ENCODE data around the gene AKT1S1.
A peak's percentile ranks its signal among the peaks of the same experiment; 100 is the strongest.

The AKT1S1 gene

GRCh38 chr19:49852631-49853126, 24.5 kb downstream of the AKT1S1 start:
- no peak for DNase-seq

- no peak for DNase-seq
Measured at GRCh38 chr19:49851456-49852259, 25.5 kb downstream of the AKT1S1 start.

DNA sequence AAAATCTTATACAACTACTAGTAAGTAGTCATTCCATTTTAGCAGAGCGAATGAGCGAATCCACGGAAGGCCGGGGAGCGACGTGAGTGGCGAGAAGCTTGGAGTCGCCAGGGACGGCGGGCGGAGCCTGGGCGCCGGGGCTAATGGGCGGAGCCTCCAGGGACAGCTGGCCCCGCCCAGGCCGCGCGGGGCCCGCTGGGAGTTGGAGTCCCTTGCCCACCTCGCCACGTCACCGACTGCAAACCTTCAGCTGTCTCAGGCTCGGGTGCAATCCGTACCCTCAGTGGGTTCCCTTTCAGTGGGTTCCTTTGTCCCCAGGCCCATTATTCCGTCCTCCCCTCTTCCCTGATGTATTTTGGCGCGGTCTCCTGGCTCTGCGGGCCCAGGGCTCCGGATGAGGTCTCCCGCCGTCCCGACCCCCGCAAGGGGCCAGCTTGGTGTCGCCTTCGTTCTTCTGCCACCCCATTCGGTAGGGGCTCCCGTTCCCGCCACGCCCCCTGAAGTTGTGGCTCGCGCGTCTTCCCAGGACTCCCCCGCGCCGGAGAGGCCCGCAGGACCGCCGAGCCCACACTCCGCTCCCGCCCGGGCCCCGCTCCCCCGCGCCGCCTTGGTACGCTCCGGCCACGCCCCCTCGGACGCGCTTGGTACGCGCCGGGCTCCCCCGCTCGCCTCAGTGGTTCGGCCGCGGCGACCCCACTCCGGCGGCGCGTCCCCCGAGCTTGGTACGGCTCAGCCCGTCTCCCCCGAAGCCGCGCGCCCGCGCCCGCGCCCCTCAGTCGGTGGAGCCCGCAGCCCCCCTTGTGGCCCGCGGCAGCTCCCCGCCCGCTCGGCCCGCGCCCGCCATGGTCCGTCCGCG, 26.4 kb downstream of the AKT1S1 start, which contains the start of gene PTOV1:
TSS of gene PTOV1 (plus strand) at position 673 of the 856 bp plus-strand sequence.
- DNase-seq = peak; percentile 84

DNA sequence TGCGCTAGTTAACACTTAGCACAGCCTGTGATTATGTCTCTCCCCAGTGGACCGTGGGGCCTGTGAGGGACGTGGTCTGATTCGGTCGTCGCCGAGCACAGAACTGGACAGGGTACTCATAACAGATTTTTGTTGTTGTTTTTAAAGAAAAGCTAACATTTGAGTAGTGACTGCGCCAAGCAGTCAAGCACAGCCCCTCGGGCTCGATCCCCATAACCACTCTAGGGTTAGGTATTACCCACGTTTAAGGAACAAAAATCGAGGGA, 27.0 kb downstream of the AKT1S1 start:
- no peak for DNase-seq

GRCh38 chr19:49849433-49850220, 27.5 kb downstream of the AKT1S1 start:
- no peak for DNase-seq

GRCh38 chr19:49848938-49849337, 28.2 kb downstream of the AKT1S1 start:
- no peak for DNase-seq

GRCh38 chr19:49847731-49848696, 29.1 kb downstream of the AKT1S1 start:
- DNase-seq = no peak

GRCh38 chr19:49846408-49846807, 30.7 kb downstream of the AKT1S1 start:
- no peak for DNase-seq

DNA sequence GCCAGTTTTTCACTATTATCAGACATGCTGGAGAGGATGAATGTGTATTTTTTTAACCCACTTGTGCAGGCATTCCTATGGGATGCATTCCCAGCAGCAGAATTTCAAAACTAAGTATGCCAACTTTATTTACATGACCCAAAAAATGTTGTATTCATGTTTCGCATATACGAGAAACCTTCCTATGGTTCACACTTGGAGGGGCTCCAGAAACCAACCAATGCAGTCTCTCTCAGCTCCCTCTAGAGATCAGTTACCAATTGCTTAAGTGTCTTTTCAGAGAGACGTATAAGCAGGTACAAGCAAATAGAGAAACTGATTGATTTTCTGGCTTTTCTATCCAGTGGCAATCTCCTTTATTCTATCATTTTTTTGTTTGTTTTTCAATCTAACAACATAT, 31.7 kb downstream of the AKT1S1 start:
- no peak for DNase-seq

- DNase-seq = no peak
Measured at GRCh38 chr19:49844138-49845095, 32.7 kb downstream of the AKT1S1 start.

- DNase-seq = no peak
Measured at GRCh38 chr19:49843265-49843664, 33.9 kb downstream of the AKT1S1 start.

DNA sequence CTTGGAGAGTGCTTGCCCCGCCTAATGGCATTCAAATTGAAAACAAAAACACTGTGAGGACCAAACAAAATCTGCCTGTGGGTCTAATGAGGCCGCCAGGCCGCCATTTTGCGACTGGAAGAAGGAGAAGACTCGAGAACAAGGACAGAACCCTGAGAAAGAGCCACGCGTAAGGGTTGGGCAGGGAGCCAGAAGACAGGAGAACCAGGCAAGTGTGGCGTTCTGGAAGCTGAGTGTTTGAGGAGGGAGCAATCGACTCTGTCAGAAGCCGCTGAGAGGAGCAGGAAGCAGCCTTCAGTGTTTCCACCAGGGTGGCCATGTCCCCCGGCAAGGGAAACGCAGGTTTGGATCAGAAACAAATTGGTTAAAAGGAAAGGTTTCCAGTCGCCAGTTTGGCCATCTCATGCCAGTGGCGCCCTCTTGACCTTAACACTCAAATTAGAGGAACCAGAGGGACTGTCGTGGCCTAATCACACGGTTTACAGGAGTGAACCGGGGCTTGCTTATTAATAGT, 36.4 kb downstream of the AKT1S1 start:
- no peak for DNase-seq

DNA sequence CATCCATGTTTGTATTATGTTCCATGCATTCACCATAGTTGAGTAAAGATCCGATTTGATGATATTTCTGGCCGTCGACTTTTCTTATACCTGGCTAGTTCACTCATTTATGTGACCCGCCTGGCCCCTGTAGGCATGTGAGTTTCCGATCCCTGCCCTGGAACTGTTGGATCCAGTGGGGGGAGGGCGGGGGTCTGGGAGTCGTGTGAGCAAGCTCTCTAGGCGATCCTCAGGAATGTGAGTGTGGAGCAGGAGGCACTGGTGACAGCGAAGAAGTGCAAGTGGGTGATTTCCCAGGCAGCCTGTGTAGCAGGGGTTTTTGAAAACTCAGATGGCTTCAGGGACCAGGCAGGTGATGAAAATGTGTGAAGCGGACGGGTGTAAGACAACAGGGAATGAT, 36.8 kb downstream of the AKT1S1 start:
- DNase-seq = no peak

- DNase-seq = no peak
Measured at GRCh38 chr19:49839713-49840112, 37.4 kb downstream of the AKT1S1 start.

DNA sequence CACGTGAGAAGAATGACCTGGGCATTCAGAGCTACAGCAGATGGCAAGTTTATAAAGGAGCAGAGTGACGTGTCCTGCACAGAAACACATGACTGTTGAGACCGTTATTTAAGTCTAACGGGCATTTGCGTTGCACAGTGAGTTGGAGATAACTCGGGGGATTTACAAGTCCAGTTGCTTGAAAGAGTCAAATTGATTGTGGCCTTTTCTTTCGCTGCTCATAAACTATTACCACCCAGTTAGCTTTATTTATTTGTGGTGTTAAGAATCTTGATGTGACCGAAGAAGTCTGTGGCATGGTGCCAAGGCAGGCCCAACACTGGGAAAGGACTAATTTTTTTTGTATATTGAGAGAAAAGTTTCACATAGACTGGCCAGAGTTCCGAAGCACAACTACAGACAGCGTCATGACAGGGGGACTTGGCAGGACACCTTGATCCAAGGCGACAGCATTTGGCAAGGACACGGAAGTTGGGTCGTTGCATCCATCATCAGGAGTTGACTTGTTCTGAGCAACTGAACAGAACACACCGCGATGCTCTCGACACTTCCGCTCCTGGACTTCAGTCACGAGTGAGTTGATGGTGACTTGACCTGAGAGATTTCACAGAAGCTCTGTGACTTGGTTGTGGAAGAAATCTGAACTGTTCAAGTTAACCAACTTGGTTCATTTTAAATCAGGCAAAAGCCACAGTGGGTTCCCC, 38.1 kb downstream of the AKT1S1 start:
- DNase-seq = no peak

DNA sequence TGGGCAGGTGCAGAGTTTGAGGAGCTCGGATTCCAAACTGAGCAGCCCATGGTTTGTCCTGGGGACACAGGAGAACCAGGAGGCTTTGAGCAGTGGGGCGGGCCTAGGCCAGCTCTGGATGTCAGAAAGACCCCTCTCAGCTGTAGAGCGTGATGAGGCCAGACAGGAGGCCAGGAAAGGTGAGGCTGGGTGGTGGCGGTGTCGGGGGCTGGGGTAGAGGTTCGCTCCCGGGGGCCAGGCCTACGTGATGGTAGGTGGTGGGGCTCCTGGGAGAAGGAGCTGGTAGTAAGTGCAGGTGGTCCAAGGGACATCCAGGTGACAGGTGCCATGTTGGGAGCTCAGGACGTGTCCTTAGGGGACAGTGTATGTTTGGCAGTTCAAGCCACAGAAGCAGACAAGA, 39.7 kb downstream of the AKT1S1 start:
- DNase-seq = no peak

- no peak for DNase-seq
Measured at GRCh38 chr19:49837009-49837310, 40.2 kb downstream of the AKT1S1 start.

DNA sequence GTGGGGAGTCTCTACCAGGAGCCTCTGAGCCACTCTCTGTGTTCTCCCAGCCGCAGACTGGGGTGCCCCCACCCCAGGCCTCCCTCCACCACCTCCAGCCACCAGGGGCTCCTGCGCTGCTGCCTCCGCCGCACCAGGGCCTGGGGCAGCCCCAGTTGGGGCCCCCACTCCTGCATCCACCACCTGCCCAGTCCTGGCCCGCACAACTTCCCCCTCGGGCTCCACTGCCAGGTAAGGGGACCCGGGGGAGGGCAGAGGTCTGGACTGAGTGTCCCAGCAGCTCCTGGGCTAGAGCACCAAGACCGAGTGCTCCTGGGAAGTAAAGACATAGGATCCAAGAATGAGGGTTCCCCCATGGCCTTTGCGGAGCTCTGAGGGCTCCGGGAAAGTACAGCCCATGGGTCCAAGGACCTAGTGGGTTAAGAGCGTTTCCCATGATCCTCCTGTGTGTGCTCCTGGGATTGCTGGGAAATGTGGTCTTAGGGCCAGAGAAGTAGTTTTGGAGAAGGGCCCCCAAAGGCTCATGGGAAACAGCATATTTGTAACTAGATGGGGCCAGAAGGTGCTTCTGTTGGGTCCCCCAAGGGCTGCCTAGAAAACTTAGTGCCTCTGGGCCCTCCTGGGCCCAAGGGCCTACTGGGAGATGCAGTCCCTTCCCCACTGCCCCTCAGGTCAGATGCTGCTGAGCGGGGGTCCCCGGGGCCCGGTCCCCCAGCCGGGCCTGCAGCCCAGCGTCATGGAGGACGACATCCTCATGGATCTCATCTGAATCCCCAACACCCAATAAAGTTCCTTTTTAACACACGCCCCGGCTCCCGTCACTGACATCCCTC, 40.8 kb downstream of the AKT1S1 start:
- no peak for DNase-seq

GRCh38 chr19:49835562-49835961, 41.6 kb downstream of the AKT1S1 start:
- no peak for DNase-seq

All from NCI-H1092 treated with DMSO at 0.1 percent for 48 hours (cell line).